DND-41 (cell line): Measurements from ENCODE around the gene PTPN23.

Experiments used
- ATAC-seq: fragments of 200-7000 bp; cut with Tn5 transposase; 3 replicates; pipeline ENCODE4 v1.9.1; 2021; ENCODE audit warnings: low read depth; ENCODE audit not compliant: insufficient read depth
- DNase-seq: peaks from one replicate; pipeline ENCODE4 v3.0.0-alpha.2; 2020
- H2AFZ ChIP-seq: 2 replicates; pipeline ENCODE4 v1.6.0; 2012; ENCODE audit warnings: low read depth, low read length
- H3K27ac ChIP-seq: 2 replicates; pipeline ENCODE4 v1.5.1; 2012; ENCODE audit warnings: low read length, inconsistent platforms
- H3K27me3 ChIP-seq: fragments of 200-600 bp; sonication (generic); 2 replicates; pipeline ENCODE4 v1.6.0; 2012; ENCODE audit warnings: low read length, mild to moderate bottlenecking, inconsistent platforms; ENCODE audit not compliant: insufficient read depth, poor library complexity
- H3K36me3 ChIP-seq: 2 replicates; pipeline ENCODE4 v1.5.1; 2012; ENCODE audit warnings: low read length, inconsistent platforms; ENCODE audit not compliant: insufficient read depth
- H3K4me1 ChIP-seq: 2 replicates; pipeline ENCODE4 v1.5.1; 2012; ENCODE audit warnings: mild to moderate bottlenecking, low read length; ENCODE audit not compliant: insufficient read depth
- H3K4me2 ChIP-seq: 2 replicates; pipeline ENCODE4 v1.6.0; 2012; ENCODE audit warnings: mild to moderate bottlenecking, moderate library complexity, low read length, inconsistent platforms; ENCODE audit not compliant: insufficient read depth
- H3K4me3 ChIP-seq, 2 experiments: fragments of 200-600 bp in 1 of 2; shearing (Covaris generic) in 1 of 2; 2 replicates each; pipeline ENCODE4 v1.5.1; 2012 to 2016; ENCODE audit warnings: inconsistent platforms in 2 of 2, low read length in 2 of 2, mild to moderate bottlenecking in 2 of 2, low read depth in 1 of 2, moderate library complexity in 1 of 2
- H3K79me2 ChIP-seq: 2 replicates; pipeline ENCODE4 v1.6.0; 2012; ENCODE audit warnings: low read length, inconsistent platforms; ENCODE audit not compliant: insufficient read depth
- H3K9ac ChIP-seq: 2 replicates; pipeline ENCODE4 v1.6.0; 2012; ENCODE audit warnings: low read depth, mild to moderate bottlenecking, inconsistent platforms, low read length, moderate library complexity
- H3K9me3 ChIP-seq: 2 replicates; pipeline ENCODE4 v1.5.1; 2012; ENCODE audit warnings: low read length, moderate library complexity, mild to moderate bottlenecking, inconsistent platforms; ENCODE audit not compliant: insufficient read depth, severe bottlenecking
- H4K20me1 ChIP-seq: 2 replicates; pipeline ENCODE4 v1.6.0; 2012; ENCODE audit warnings: low read length; ENCODE audit not compliant: insufficient read depth
- CTCF ChIP-seq: IDR thresholded peaks from 2 replicates; pipeline ENCODE4 v1.5.1; 2012; ENCODE audit warnings: borderline replicate concordance, low read length, moderate library complexity, mild to moderate bottlenecking; ENCODE audit not compliant: poor library complexity, severe bottlenecking; ENCODE audit errors: extremely low read depth
- EZH2 ChIP-seq: IDR thresholded peaks from 3 replicates; pipeline ENCODE4 v1.6.1; 2012; ENCODE audit warnings: borderline replicate concordance, low read depth, mild to moderate bottlenecking, moderate library complexity, low read length, inconsistent platforms; ENCODE audit not compliant: severe bottlenecking

The PTPN23 gene

GRCh38 chr3:47407237-47407636 lies 26.4 kb downstream of the PTPN23 start:
- Histone ChIP-seq H3K9me3 (no peaks in the 10 kb centered on the region), H3K27me3 (no peaks in the 10 kb centered on the region), H3K4me1 (no peaks in the 10 kb centered on the region), H2AFZ (no peak overlapping the region), H3K9ac (no peak overlapping the region), H3K4me2 (no peak overlapping the region), H3K79me2 (peaks cover 19% of the 10 kb centered on the region), H4K20me1 (peaks cover 46% of the 10 kb centered on the region), H3K36me3 (peaks cover 73% of the 10 kb centered on the region), H3K4me3 (no peak overlapping the region), H3K27ac (no peak overlapping the region)
- ATAC-seq (no peak), DNase-seq (no peak)
- TF ChIP-seq CTCF (no peak), EZH2 (no peak)

- ATAC-seq (no peak), DNase-seq (no peak)
- Histone ChIP-seq H3K79me2 (peaks cover 19% of the 10 kb centered on the region), H3K4me2 (no peak overlapping the region), H3K9ac (no peak overlapping the region), H3K4me1 (no peaks in the 10 kb centered on the region), H3K27me3 (no peaks in the 10 kb centered on the region), H3K9me3 (no peaks in the 10 kb centered on the region), H3K36me3 (peaks cover 82% of the 10 kb centered on the region), H2AFZ (no peak overlapping the region), H3K4me3 (no peak overlapping the region), H3K27ac (no peak overlapping the region), H4K20me1 (peaks cover 49% of the 10 kb centered on the region)
- TF ChIP-seq EZH2 (no peak), CTCF (no peak)
These were observed 27.3 kb downstream of the PTPN23 start for GRCh38 chr3:47407896-47408838.

- Histone ChIP-seq H4K20me1 (peaks cover 47% of the 10 kb centered on the region), H3K9ac (no peak overlapping the region), H2AFZ (no peak overlapping the region), H3K36me3 (peaks cover 88% of the 10 kb centered on the region), H3K4me3 (no peak overlapping the region), H3K4me1 (no peaks in the 10 kb centered on the region), H3K27ac (no peak overlapping the region), H3K4me2 (no peak overlapping the region), H3K79me2 (peaks cover 13% of the 10 kb centered on the region), H3K9me3 (no peaks in the 10 kb centered on the region), H3K27me3 (no peaks in the 10 kb centered on the region)
- ATAC-seq = no peak
- TF ChIP-seq CTCF = no peak
- TF ChIP-seq EZH2 = no peak
- no peak for DNase-seq
These were observed 28.0 kb downstream of the PTPN23 start for GRCh38 chr3:47408839-47409229.
